Large intestine (tissue), 3 donors: ENCODE data around the gene CNGA2. TPM values are rescaled to one million over a fixed set of nuclear protein-coding genes. Genes with fewer than 3 reads are reported as not detected.

Experiments used
- DNase-seq, 2 donors: peaks; one replicate each; pipeline versions ENCODE4 v3.0.0 to v3.0.0-alpha.2; 2013
- H3K27ac ChIP-seq: one replicate; pipeline ENCODE4 v1.5.1; 2013; ENCODE audit warnings: low read length
- H3K27me3 ChIP-seq: 2 replicates; pipeline ENCODE4 v1.6.1; 2013; ENCODE audit warnings: low read length; ENCODE audit not compliant: control insufficient read depth, insufficient read depth
- H3K36me3 ChIP-seq: 2 replicates; pipeline ENCODE4 v1.6.1; 2013; ENCODE audit warnings: low read length; ENCODE audit not compliant: control insufficient read depth, insufficient read depth
- H3K4me1 ChIP-seq: one replicate; pipeline ENCODE4 v1.6.1; 2013; ENCODE audit warnings: low read length; ENCODE audit not compliant: control insufficient read depth, insufficient read depth
- H3K4me3 ChIP-seq: one replicate; pipeline ENCODE4 v1.5.1; 2013; ENCODE audit warnings: low read length
- H3K9me3 ChIP-seq: one replicate; pipeline ENCODE4 v1.6.1; 2013; ENCODE audit warnings: mild to moderate bottlenecking, low read depth, low read length, moderate library complexity; ENCODE audit not compliant: control insufficient read depth
- WGBS: methylation state at CpG from one replicate; pipeline ENCODE4 v1.1.5; 2013; ENCODE audit warnings: low lambda C conversion rate; ENCODE audit not compliant: insufficient coverage; 5-methylcytosine and 5-hydroxymethylcytosine counted together
- polyA plus RNA-seq: library from polyadenylated mRNA; unstranded; fragments of 120-200 nt; gene quantifications from one replicate; pipeline ENCODE4 v1.2.1, GENCODE V29; 2013

CNGA2 gene
- polyA plus RNA-seq, 1 donor = not detected

DNA sequence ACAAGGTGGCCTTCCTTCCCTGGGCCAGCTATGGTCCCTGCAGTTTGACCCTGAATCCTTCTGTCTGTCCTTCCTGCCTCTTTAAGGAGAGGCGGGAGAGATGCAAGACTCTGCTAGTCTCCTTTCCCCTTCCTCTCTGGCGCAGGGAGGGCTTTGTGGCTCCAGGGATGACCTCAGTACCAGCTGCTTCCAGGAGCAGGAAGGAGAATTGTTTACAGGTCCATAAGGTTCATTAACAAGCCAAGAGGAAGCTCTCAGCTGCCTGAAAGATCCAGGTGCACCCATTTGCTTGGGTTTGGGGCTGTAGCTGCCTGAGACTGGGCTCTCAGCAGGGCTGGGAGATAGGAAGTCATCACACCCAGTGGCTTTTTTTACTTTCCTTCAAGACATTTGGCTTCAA lies 22.8 kb upstream of the CNGA2 start:
- no CpG with 5 or more reads among the region's 2 CpGs for WGBS
- Histone ChIP-seq H3K27ac (no peak overlapping the region), H3K4me3 (no peak overlapping the region), H3K9me3 (no peaks in the 10 kb centered on the region), H3K27me3 (no peaks in the 10 kb centered on the region), H3K4me1 (no peaks in the 10 kb centered on the region), H3K36me3 (no peaks in the 10 kb centered on the region)
- peak in 1 of 2 donors; percentile 19 for DNase-seq

DNA sequence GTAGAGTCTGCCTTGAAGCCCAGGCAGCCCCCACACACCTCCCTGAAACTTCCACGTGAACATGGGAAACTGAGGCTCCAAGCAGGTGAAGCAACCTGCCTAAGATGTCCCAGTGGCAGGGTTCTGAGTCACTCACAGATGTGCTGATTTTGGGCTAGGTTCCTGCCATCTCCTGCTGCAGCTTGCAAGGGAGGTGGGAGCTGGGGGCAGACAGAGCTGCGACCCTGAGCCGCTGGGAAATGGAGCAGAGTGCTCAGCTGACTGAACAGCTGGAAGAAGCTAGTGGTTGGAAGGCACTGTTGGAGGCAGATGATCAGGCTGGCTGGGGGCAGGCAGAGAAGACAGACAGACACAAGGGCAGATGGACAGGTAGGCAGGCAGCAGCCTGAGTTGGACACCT lies 22.3 kb upstream of the CNGA2 start:
- Histone ChIP-seq H3K4me3 (no peak overlapping the region), H3K9me3 (no peaks in the 10 kb centered on the region), H3K4me1 (no peaks in the 10 kb centered on the region), H3K27me3 (no peaks in the 10 kb centered on the region), H3K27ac (no peak overlapping the region), H3K36me3 (no peaks in the 10 kb centered on the region)
- DNase-seq = no peak
- no CpG with 5 or more reads among the region's 3 CpGs for WGBS

DNA sequence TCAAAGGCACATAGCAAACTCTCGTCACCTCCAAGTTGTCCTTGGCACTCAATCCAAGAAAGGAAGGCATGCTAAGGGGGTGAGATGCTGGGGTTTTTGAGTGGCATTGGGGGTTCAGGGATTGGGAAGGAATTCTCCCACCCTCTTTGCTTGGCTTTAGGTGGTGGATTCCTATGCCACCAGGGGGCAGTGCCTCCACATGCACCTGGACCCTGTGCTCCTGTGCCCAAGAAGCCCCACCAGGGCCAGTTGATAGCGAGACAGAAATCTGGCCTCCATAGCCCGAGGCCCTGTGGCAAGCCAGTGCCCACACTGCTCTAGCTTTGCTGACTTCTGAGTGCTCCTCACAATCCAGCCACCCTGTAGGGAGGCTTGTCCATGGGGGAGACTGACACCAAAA lies 20.7 kb upstream of the CNGA2 start:
- Histone ChIP-seq H3K27me3 (no peaks in the 10 kb centered on the region), H3K4me3 (no peak overlapping the region), H3K4me1 (no peaks in the 10 kb centered on the region), H3K36me3 (no peaks in the 10 kb centered on the region), H3K9me3 (no peaks in the 10 kb centered on the region), H3K27ac (no peak overlapping the region)
- no peak for DNase-seq
- WGBS = no CpG with 5 or more reads among the region's 3 CpGs

DNA sequence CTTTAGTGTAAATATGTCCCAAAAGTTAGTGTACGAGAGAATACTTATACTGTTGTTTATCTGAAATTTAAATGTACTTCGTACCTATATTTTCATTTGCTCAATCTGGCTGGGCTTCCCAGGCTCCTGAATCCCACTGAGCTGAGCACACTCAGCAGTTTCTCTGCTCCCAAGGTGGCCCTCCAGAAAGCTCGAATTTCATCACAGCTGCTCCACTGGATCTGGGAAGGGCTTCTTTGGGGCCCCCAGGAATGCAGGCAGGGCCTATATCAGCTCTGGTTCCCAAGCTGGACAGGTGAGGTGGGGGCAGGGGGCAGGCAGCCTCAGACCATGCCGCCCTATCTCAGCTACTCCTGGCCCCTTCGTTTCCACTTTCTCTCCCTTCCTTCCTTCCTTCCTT lies 20.2 kb upstream of the CNGA2 start:
- DNase-seq = no peak
- Histone ChIP-seq H3K27me3 (no peaks in the 10 kb centered on the region), H3K4me1 (no peaks in the 10 kb centered on the region), H3K36me3 (no peaks in the 10 kb centered on the region), H3K4me3 (no peak overlapping the region), H3K9me3 (no peaks in the 10 kb centered on the region), H3K27ac (no peak overlapping the region)
- WGBS = no CpG with 5 or more reads among the region's 5 CpGs

DNA sequence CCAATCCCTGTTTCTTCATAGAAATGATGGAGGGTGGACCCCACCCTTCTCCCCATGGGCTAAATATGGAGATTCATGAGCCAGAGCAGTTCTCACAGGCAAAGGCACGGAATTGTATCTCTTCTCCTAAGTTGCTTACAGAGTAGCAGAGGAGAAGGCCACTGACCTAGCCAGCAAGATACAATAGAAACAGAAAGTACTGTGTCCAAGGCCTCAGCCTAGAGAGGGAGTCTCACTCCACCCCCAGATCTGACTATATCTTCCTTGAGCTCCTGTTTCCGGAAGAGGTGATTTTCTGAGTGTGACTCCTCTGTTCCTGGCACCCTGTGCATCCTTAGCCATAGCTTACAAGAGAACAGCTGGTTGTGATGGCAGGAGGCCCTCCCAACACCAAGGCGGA lies 18.8 kb upstream of the CNGA2 start, which contains the start of gene FATE1:
FATE1 (plus strand) TSS at position 284 of the 400 bp plus-strand sequence; CDS start at position 369, 85 bp downstream.
- H3K9me3 ChIP-seq = no peaks in the 10 kb centered on the region
- H3K27me3 ChIP-seq = no peaks in the 10 kb centered on the region
- DNase-seq = no peak
- WGBS = no CpG with 5 or more reads among the region's 3 CpGs
- no peak within 1 kb of the TSS for H3K4me3 ChIP-seq
- no peak within 1 kb of the TSS for H3K27ac ChIP-seq
- no peaks in the 10 kb centered on the region for H3K36me3 ChIP-seq
- no peaks in the 10 kb centered on the region for H3K4me1 ChIP-seq

DNA sequence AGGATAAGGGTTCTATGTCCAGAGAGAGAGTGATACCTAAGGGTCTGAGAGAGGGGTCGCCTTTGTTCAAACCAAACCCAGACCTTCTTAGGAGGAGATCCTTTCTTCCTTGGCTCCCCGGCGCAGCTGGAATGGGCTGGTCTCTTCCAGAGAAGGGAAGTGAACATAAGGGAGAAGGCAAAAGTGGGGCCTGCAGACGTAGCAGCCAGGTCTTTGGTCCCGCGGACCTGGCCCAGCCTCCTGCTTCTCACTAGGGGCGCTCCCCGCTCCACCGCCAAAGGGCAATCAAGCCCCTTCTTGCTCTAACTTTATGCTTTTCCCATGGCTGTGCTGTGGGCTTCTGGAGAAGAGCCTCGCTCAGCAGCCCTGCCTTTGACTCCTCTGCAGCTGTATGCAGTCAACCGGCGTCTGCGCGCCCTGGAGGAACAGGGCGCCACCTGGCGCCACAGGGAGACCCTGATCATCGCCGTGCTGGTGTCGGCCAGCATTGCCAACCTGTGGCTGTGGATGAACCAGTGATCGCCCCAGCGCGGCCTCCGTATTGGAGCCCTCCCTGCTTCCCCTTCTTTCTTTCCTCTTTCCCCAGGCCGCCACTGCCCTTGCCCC lies 12.2 kb upstream of the CNGA2 start:
- H3K4me3 ChIP-seq = no peak overlapping the region
- H3K36me3 ChIP-seq = no peaks in the 10 kb centered on the region
- no peak overlapping the region for H3K27ac ChIP-seq
- H3K4me1 ChIP-seq = no peaks in the 10 kb centered on the region
- no peaks in the 10 kb centered on the region for H3K9me3 ChIP-seq
- no CpG with 5 or more reads among the region's 24 CpGs for WGBS
- peak; percentile 11 to 33 for DNase-seq
- no peaks in the 10 kb centered on the region for H3K27me3 ChIP-seq

DNA sequence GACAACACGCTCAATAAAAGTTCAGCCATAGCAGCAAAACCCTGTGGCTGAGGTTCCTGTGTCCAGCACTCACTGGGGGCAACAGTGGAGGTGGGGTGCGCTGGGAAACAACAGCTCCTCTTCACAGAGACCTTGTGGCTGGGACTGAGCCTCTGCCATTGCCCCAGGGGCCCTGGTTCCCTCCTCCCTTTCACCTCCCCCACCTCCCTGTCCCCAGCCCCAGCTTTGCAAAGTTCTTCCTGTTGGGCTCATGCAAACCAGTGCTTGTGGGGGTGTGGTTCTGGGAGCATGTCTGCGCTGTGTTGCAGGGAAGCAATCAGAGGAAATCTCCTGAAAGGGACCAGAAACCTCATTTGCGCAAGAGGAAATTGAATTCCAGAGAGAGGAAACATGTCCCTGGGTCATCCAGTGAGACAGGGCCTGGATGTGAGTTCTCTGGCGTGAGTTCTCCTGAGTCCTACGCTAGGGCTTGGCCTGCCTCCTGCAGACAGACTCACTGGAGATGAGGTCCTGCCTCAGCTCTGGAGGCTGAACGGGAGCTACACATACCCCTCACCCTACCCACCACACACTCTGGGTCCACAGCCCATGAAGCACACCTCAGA lies 11.3 kb upstream of the CNGA2 start:
- DNase-seq = no peak
- WGBS = no CpG with 5 or more reads among the region's 7 CpGs

DNA sequence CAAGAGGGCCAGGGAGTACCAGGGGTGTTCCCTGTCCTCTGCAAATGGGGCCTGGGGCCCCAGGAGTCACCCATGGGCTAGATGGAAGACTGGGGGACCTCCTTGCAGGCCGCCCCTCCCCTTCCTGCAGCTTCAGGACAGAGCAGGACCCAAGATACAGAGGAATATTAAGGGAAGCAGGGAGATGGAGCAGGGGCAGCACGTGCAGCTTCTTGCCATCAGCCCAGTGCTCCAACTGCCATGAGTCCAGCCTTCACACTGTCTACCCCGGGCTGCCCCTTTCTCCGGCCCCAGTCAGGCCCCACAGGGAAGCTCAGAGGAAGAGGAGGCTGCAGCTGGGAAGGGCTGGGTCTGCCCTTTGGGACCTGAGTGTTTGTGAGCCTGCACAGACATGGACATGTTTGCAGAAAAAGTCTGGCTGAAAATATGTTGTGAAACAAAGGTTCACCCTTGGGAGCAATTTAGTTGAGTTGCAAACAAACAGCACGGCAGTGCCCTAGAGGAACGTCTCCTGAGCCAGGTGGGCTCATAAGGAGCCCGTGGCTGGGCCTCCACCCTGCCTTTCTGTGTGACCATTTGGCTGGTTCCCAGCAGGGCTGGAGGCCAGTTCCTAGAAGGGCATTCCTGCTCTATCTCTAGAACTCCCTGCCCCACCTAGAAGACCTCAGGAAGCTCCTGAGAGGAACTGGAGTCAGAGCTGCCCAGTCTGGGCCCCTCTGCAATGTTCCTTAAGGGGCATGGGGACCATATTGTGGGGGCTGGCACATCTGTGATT lies 9.8 kb upstream of the CNGA2 start:
- Histone ChIP-seq H3K4me3 (no peak overlapping the region), H3K36me3 (no peaks in the 10 kb centered on the region), H3K9me3 (no peaks in the 10 kb centered on the region), H3K27ac (no peak overlapping the region), H3K27me3 (no peaks in the 10 kb centered on the region), H3K4me1 (no peaks in the 10 kb centered on the region)
- no peak for DNase-seq
- WGBS = no CpG with 5 or more reads among the region's 7 CpGs

More for the DNA sequence above, 11.3 kb upstream of the CNGA2 start:
- no peak overlapping the region for H3K4me3 ChIP-seq
- H3K36me3 ChIP-seq = no peaks in the 10 kb centered on the region
- H3K27me3 ChIP-seq = no peaks in the 10 kb centered on the region
- H3K9me3 ChIP-seq = no peaks in the 10 kb centered on the region
- H3K4me1 ChIP-seq = no peaks in the 10 kb centered on the region
- H3K27ac ChIP-seq = no peak overlapping the region

DNA sequence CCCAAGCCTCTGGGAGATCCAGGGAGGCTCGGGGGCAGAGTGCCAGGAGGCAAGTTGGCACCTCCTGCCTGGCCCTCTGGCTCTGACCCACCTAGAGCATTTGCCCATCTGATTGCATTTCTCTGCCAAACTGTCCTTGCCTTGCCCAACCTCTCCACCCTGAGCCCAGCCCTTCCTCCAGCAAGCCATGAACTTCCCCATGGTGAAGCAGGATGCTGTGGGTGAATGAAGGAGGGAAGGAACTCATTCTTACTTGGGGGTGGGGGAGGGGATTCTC lies 9.3 kb upstream of the CNGA2 start:
- Histone ChIP-seq H3K4me1 (no peaks in the 10 kb centered on the region), H3K4me3 (no peak overlapping the region), H3K9me3 (no peaks in the 10 kb centered on the region), H3K36me3 (no peaks in the 10 kb centered on the region), H3K27me3 (no peaks in the 10 kb centered on the region), H3K27ac (no peak overlapping the region)
- no peak for DNase-seq
- WGBS = no CpG with 5 or more reads among the region's 1 CpG

DNA sequence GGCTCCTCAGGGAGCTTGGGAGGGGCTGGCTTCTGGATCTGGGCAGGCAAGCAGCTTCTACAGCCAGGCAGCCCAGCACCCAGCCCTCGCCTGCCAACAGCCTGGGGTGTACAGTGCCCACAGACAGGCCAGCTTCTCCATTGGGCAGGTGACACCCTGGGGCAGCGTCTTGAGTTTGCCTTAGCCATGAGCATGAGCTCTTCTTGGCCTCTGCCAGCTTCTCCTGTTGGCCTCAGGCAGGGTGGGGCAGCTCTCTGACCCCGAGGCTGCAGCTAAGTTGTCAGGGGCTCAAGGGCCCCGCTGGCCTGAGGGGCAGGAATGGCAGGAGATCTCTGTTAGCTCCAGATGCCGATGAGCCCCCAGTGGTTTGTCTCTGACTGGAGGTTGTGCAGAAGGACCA lies 7.8 kb upstream of the CNGA2 start:
- WGBS = no CpG with 5 or more reads among the region's 5 CpGs
- Histone ChIP-seq H3K36me3 (no peaks in the 10 kb centered on the region), H3K9me3 (no peaks in the 10 kb centered on the region), H3K4me1 (no peaks in the 10 kb centered on the region), H3K4me3 (no peak overlapping the region), H3K27me3 (no peaks in the 10 kb centered on the region), H3K27ac (no peak overlapping the region)
- DNase-seq = no peak
